PC-3 (cell line): Measurements from ENCODE around the gene FFAR1. TPM values are rescaled to one million over a fixed set of nuclear protein-coding genes. Genes with fewer than 3 reads are reported as not detected.

Experiments
- ATAC-seq: fragments of 200-7000 bp; cut with Tn5 transposase; 2 replicates; pipeline ENCODE4 v1.9.1; 2020; ENCODE audit warnings: mild to moderate bottlenecking, moderate library complexity
- BruUV-seq: library from RNA; stranded (reverse); fragments of 400-500 nt; replicated peaks from 2 replicates; lab custom pipeline; 2021; lab: Mats Ljungman, UMichigan
- CTCF ChIA-PET: fragments of 300-600 bp; sonication (Branson Sonifier 250); formaldehyde crosslinking; loops from one replicate; lab custom pipeline; 2022; ENCODE audit warnings: antibody characterized with exemption; lab: Charles Lee
- POLR2A ChIA-PET: fragments of 300-600 bp; sonication (Branson Sonifier 250); formaldehyde crosslinking; loops from one replicate; lab custom pipeline; 2022; ENCODE audit warnings: antibody characterized with exemption; ENCODE audit not compliant: unreplicated experiment; lab: Charles Lee
- DNase-seq: peaks from one replicate; pipeline ENCODE4 v3.0.0-alpha.2; 2015
- H2AFZ ChIP-seq: fragments of 300-600 bp; sonication (generic); 2 replicates; pipeline ENCODE4 v1.6.0; 2016; ENCODE audit warnings: antibody characterized with exemption, low read length
- H3F3A ChIP-seq: fragments of 300-600 bp; sonication (generic); one replicate; pipeline ENCODE4 v1.6.0; 2017; ENCODE audit warnings: antibody characterized with exemption, low read length, control low read depth, mild to moderate bottlenecking; ENCODE audit not compliant: unreplicated experiment
- H3K27ac ChIP-seq: fragments of 300-600 bp; sonication (generic); 2 replicates; pipeline ENCODE4 v1.5.1; 2016; ENCODE audit warnings: mild to moderate bottlenecking, low read length
- H3K27me3 ChIP-seq: fragments of 300-600 bp; sonication (generic); 2 replicates; pipeline ENCODE4 v1.6.1; 2016; ENCODE audit warnings: low read length, mixed read lengths
- H3K36me3 ChIP-seq: fragments of 300-600 bp; sonication (generic); 2 replicates; pipeline ENCODE4 v1.6.1; 2016; ENCODE audit warnings: low read depth, mixed run types, low read length, mixed read lengths
- H3K4me1 ChIP-seq: fragments of 300-600 bp; sonication (generic); 2 replicates; pipeline ENCODE4 v1.5.1; 2016; ENCODE audit warnings: low read length; ENCODE audit not compliant: insufficient read depth
- H3K4me2 ChIP-seq: fragments of 300-600 bp; sonication (generic); 2 replicates; pipeline ENCODE4 v1.6.0; 2016; ENCODE audit warnings: low read length
- H3K4me3 ChIP-seq: fragments of 300-600 bp; sonication (generic); 2 replicates; pipeline ENCODE4 v1.5.1; 2016; ENCODE audit warnings: mild to moderate bottlenecking, low read length, mixed read lengths
- H3K79me2 ChIP-seq: fragments of 300-600 bp; sonication (generic); 2 replicates; pipeline ENCODE4 v1.6.1; 2017; ENCODE audit warnings: low read length, mixed read lengths
- H3K9ac ChIP-seq: fragments of 300-600 bp; sonication (generic); 2 replicates; pipeline ENCODE4 v1.6.0; 2016; ENCODE audit warnings: mild to moderate bottlenecking, low read length
- H3K9me2 ChIP-seq: fragments of 300-600 bp; sonication (generic); replicated peaks from 2 replicates; pipeline ENCODE4 v1.6.1; 2016; ENCODE audit warnings: mixed run types, low read length, mixed read lengths
- H3K9me3 ChIP-seq: fragments of 300-600 bp; sonication (generic); 2 replicates; pipeline ENCODE4 v1.6.1; 2016; ENCODE audit warnings: low read length, mixed read lengths
- H4K20me1 ChIP-seq: fragments of 300-600 bp; sonication (generic); 2 replicates; pipeline ENCODE4 v1.6.1; 2016; ENCODE audit warnings: low read length, mixed read lengths
- CTCF ChIP-seq: fragments of 300-600 bp; sonication (generic); conservative IDR thresholded peaks from 2 replicates; pipeline ENCODE4 v1.5.1; 2017; ENCODE audit warnings: antibody characterized with exemption, low read depth, mild to moderate bottlenecking, low read length
- EZH2 ChIP-seq: fragments of 300-600 bp; sonication (generic); IDR thresholded peaks from one replicate; pipeline ENCODE4 v1.6.1; 2017; ENCODE audit warnings: antibody characterized with exemption, mild to moderate bottlenecking, low read length; ENCODE audit not compliant: unreplicated experiment
- EZH2phosphoT487 ChIP-seq: fragments of 300-600 bp; sonication (generic); IDR thresholded peaks from 2 replicates; pipeline ENCODE4 v1.6.1; 2018; ENCODE audit warnings: mild to moderate bottlenecking, antibody characterized with exemption, low read length, borderline replicate concordance
- intact Hi-C: fragments of 100-400 bp; cut with micrococcal nuclease; formaldehyde crosslinking; loops from 2 replicates; pipeline ENCODE4 v1.9.0; 2023
- total RNA-seq: library from RNA; depleted of rRNA; stranded (reverse); fragments of >200 nt; gene quantifications from 2 replicates; pipeline ENCODE4 v1.2.3, GENCODE V29; 2014

Gene FFAR1
- total RNA-seq, 1 experiment from 2014 or later = not detected

- TF ChIP-seq EZH2 (no peak), EZH2phosphoT487 (no peak), CTCF (no peak)
- no peak for ATAC-seq
Observed at GRCh38 chr19:35299523-35300338, 48.0 kb upstream of the FFAR1 start.

GRCh38 chr19:35300339-35300649, 47.4 kb upstream of the FFAR1 start:
- no peak for DNase-seq
- no peak overlapping the region for H3K4me2 ChIP-seq
- no peaks in the 10 kb centered on the region for H3K4me1 ChIP-seq
- no peak overlapping the region for H3K27ac ChIP-seq
- H4K20me1 ChIP-seq = no peaks in the 10 kb centered on the region
- no peak overlapping the region for H2AFZ ChIP-seq
- H3F3A ChIP-seq = no peaks in the 10 kb centered on the region
- no peaks in the 10 kb centered on the region for H3K9me3 ChIP-seq
- no peak overlapping the region for H3K9ac ChIP-seq
- intact Hi-C loops = no loop called here
- TF ChIP-seq CTCF (no peak), EZH2 (no peak), EZH2phosphoT487 (no peak)
- ChIA-PET CTCF (no interaction called here), POLR2A (no interaction called here)
- no peaks in the 10 kb centered on the region for H3K79me2 ChIP-seq
- no peaks in the 10 kb centered on the region for H3K27me3 ChIP-seq
- no peaks in the 10 kb centered on the region for H3K36me3 ChIP-seq
- ATAC-seq = no peak
- no peak overlapping the region for H3K4me3 ChIP-seq
- BruUV-seq = no TSS peak
- no peaks in the 10 kb centered on the region for H3K9me2 ChIP-seq

More at GRCh38 chr19:35299523-35300338, 48.0 kb upstream of the FFAR1 start:
- no peaks in the 10 kb centered on the region for H3K27me3 ChIP-seq
- no peak for DNase-seq
- no peak overlapping the region for H3K27ac ChIP-seq
- no peaks in the 10 kb centered on the region for H3K79me2 ChIP-seq
- no TSS peak for BruUV-seq
- ChIA-PET CTCF (no interaction called here), POLR2A (no interaction called here)
- H3K9me2 ChIP-seq = no peaks in the 10 kb centered on the region
- H3K4me2 ChIP-seq = no peak overlapping the region
- H3K36me3 ChIP-seq = no peaks in the 10 kb centered on the region
- H3K9me3 ChIP-seq = no peaks in the 10 kb centered on the region
- no peaks in the 10 kb centered on the region for H3K4me1 ChIP-seq
- no peaks in the 10 kb centered on the region for H4K20me1 ChIP-seq
- no peaks in the 10 kb centered on the region for H3F3A ChIP-seq
- no peak overlapping the region for H3K4me3 ChIP-seq
- no peak overlapping the region for H2AFZ ChIP-seq
- intact Hi-C loops = no loop called here
- no peak overlapping the region for H3K9ac ChIP-seq

- no peaks in the 10 kb centered on the region for H3K36me3 ChIP-seq
- no peaks in the 10 kb centered on the region for H3K79me2 ChIP-seq
- no peak overlapping the region for H3K4me2 ChIP-seq
- H3K9ac ChIP-seq = no peak overlapping the region
- BruUV-seq = no TSS peak
- H3K27me3 ChIP-seq = no peaks in the 10 kb centered on the region
- H3K9me3 ChIP-seq = no peaks in the 10 kb centered on the region
- intact Hi-C loops = no loop called here
- no peaks in the 10 kb centered on the region for H3K9me2 ChIP-seq
- DNase-seq (no peak), ATAC-seq (no peak)
- ChIA-PET POLR2A (no interaction called here), CTCF (no interaction called here)
- no peaks in the 10 kb centered on the region for H3K4me1 ChIP-seq
- H3K4me3 ChIP-seq = no peak overlapping the region
- H4K20me1 ChIP-seq = no peaks in the 10 kb centered on the region
- H3F3A ChIP-seq = no peaks in the 10 kb centered on the region
- no peak overlapping the region for H3K27ac ChIP-seq
- TF ChIP-seq CTCF (no peak), EZH2phosphoT487 (no peak), EZH2 (no peak)
- H2AFZ ChIP-seq = no peak overlapping the region
Observed at GRCh38 chr19:35301961-35302360, 45.7 kb upstream of the FFAR1 start.
